ENCODE measurements around the gene LTF.
"Not testable (repeated sequence)": the region's sequence is repeated elsewhere in the genome, so short reads cannot be mapped to it uniquely, and the experiment has no call there.

LTF gene

GRCh38 chr3:46464326-46465195 lies at the start of gene LTF:
Gene LTF (minus strand): TSS chr3:46464905. CDS start chr3:46464867, 38 bp downstream.
- no peak for DNase-seq (ENCODE audit: low read depth in 2 of 2)

- no peak for DNase-seq (ENCODE audit: low read depth in 2 of 2)
Observed at GRCh38 chr3:46512191-46512749, 47.6 kb upstream of the LTF start.

- no peak for DNase-seq (ENCODE audit: low read depth in 2 of 2)
Observed at GRCh38 chr3:46509661-46510187, 45.0 kb upstream of the LTF start.

GRCh38 chr3:46508850-46509591 lies 44.3 kb upstream of the LTF start:
- no peak for DNase-seq (ENCODE audit: low read depth in 2 of 2)

- no peak for DNase-seq (ENCODE audit: low read depth in 2 of 2)
Observed at GRCh38 chr3:46506526-46506925, 41.8 kb upstream of the LTF start.

GRCh38 chr3:46505953-46506352 lies 41.2 kb upstream of the LTF start:
- no peak for DNase-seq (ENCODE audit: low read depth in 2 of 2)

GRCh38 chr3:46504789-46505188 lies 40.1 kb upstream of the LTF start:
- peak in 1 of 2 donors; percentile 12 for DNase-seq (ENCODE audit: low read depth in 2 of 2)

- no peak for DNase-seq (ENCODE audit: low read depth in 2 of 2)
Observed at GRCh38 chr3:46503200-46503874, 38.6 kb upstream of the LTF start.

GRCh38 chr3:46501702-46502101 lies 37.0 kb upstream of the LTF start:
- no peak for DNase-seq (ENCODE audit: low read depth in 2 of 2)

GRCh38 chr3:46500656-46501635 lies 36.2 kb upstream of the LTF start:
- DNase-seq (ENCODE audit: low read depth in 2 of 2): no peak

GRCh38 chr3:46498916-46499519 lies 34.3 kb upstream of the LTF start:
- DNase-seq (ENCODE audit: low read depth in 2 of 2): no peak

GRCh38 chr3:46497556-46498265 lies 33.0 kb upstream of the LTF start, which contains the start of gene RTP3:
Gene RTP3 (plus strand): TSS chr3:46497976. CDS start chr3:46498063, 87 bp downstream.
- DNase-seq (ENCODE audit: low read depth in 2 of 2): no peak

- peak; percentile 11 to 25 for DNase-seq (ENCODE audit: low read depth in 2 of 2)
Observed at GRCh38 chr3:46496746-46497555, 32.2 kb upstream of the LTF start.

GRCh38 chr3:46495901-46496456 lies 31.3 kb upstream of the LTF start:
- DNase-seq (ENCODE audit: low read depth in 2 of 2): no peak

- not testable (repeated sequence) for DNase-seq (ENCODE audit: low read depth in 2 of 2)
Observed at GRCh38 chr3:46494491-46494890, 29.8 kb upstream of the LTF start.

- no peak for DNase-seq (ENCODE audit: low read depth in 2 of 2)
Observed at GRCh38 chr3:46492890-46493547, 28.3 kb upstream of the LTF start.

Measured in stimulated activated CD4-positive, alpha-beta T cell treated with anti-CD3 and anti-CD28 coated beads, Interleukin-1b, Interleukin-23, amount 100 ng/mL, for 1 hour (primary cell).